Subcutaneous abdominal adipose tissue (tissue), 5 donors: ENCODE data around the gene TJP1.
"Not testable (repeated sequence)": the region's sequence is repeated elsewhere in the genome, so short reads cannot be mapped to it uniquely, and the experiment has no call there.

Experiments
- H3K27ac ChIP-seq: one replicate; pipeline ENCODE4 v1.7.0; 2013; ENCODE audit warnings: low read depth, mild to moderate bottlenecking, inconsistent platforms, low read length, moderate library complexity
- H3K27me3 ChIP-seq, 5 donors: one replicate each; pipeline ENCODE4 v1.7.0; 2013; ENCODE audit warnings: low read length in 5 of 5, inconsistent platforms in 1 of 5; ENCODE audit not compliant: control insufficient read depth in 5 of 5, insufficient read depth in 4 of 5
- H3K36me3 ChIP-seq, 5 donors: one replicate each; pipeline ENCODE4 v1.7.0; 2013; ENCODE audit warnings: low read length in 5 of 5; ENCODE audit not compliant: control insufficient read depth in 5 of 5, insufficient read depth in 5 of 5
- H3K4me1 ChIP-seq, 5 donors: one replicate each; pipeline ENCODE4 v1.7.0; 2013; ENCODE audit warnings: low read length in 5 of 5, mild to moderate bottlenecking in 3 of 5, moderate library complexity in 1 of 5; ENCODE audit not compliant: control insufficient read depth in 5 of 5, insufficient read depth in 5 of 5
- H3K4me3 ChIP-seq, 5 donors: one replicate each; pipeline ENCODE4 v1.7.0; 2013; ENCODE audit warnings: low read length in 5 of 5, low read depth in 1 of 5
- H3K9ac ChIP-seq, 5 donors: one replicate each; pipeline ENCODE4 v1.7.0; 2013; ENCODE audit warnings: low read length in 5 of 5, mild to moderate bottlenecking in 4 of 5, moderate library complexity in 3 of 5
- H3K9me3 ChIP-seq, 5 donors: one replicate each; pipeline ENCODE4 v1.7.0; 2013; ENCODE audit warnings: low read length in 5 of 5; ENCODE audit not compliant: control insufficient read depth in 5 of 5
- donor health status: healthy.
- donor health status: healthy.
- donor health status: healthy.
- donor health status: healthy.
- donor health status: healthy.

Gene TJP1

DNA sequence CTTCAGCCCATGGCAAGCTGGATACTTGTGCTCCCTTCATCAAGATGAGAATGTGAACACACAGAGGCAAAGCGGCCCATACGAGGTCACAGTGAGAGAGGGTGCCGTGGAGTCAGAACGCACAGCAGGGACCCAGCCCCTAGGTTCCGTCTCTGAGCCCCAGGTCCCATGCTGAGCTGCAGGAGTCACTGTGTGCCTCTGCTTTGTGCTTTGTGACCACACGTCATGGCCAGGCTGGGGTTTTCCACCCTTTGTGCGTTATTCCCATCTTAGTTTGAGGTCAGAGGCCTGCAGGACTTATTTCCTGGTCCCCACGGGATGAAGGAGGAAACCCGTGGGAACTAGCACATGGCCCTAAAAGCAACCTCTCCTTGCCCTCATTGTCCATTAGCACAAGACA is 140.3 kb downstream of the TJP1 start:
- H3K36me3 ChIP-seq = no peaks in the 10 kb centered on the region
- no peak overlapping the region for H3K9ac ChIP-seq
- no peak overlapping the region for H3K4me3 ChIP-seq

DNA sequence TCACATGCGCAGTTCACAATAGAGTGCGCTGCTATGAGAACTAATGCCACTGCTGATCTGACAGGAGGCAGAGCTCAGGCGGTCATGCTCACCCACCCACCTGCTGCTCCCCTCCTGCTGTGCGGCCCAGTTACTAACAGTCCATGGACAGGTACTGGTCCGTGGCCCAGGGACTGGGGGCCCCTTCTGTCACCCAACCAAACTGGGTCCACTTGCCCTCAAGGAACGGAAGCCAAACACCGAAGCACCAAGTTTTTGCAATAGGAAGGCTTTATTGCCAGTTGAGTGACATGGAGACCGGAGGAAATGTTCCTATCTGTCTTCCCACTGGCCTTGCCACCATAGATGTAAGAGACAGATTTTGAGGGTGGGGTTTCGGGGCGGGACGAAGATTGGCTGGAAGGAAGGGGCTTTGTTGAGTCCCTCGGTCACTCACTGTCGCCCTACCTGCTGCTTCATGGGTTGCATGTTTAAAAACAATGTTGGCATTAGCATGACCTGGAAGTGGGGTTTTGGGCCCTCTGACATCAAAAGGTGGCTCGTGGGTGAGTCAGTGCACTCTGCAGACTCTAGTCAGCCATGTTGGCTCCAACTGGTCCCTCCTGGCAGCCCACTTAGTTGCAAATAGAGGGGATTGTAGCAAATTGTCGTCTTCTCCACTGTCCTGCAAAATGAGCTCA is 141.0 kb downstream of the TJP1 start:
- peaks cover 5 to 14% (median 8%) of the 10 kb centered on the region in 5 donors for H3K27me3 ChIP-seq
- H3K9me3 ChIP-seq = no peaks in the 10 kb centered on the region
- no peak overlapping the region for H3K9ac ChIP-seq
- H3K36me3 ChIP-seq = no peaks in the 10 kb centered on the region
- H3K4me3 ChIP-seq = no peak overlapping the region
- H3K27ac ChIP-seq = no peak overlapping the region
- H3K4me1 ChIP-seq = no peaks in the 10 kb centered on the region

More for the DNA sequence above, 140.3 kb downstream of the TJP1 start:
- Histone ChIP-seq H3K27ac (no peak overlapping the region), H3K4me1 (no peaks in the 10 kb centered on the region), H3K27me3 (peaks cover 5 to 11% (median 5%) of the 10 kb centered on the region in 5 donors), H3K9me3 (no peaks in the 10 kb centered on the region)

DNA sequence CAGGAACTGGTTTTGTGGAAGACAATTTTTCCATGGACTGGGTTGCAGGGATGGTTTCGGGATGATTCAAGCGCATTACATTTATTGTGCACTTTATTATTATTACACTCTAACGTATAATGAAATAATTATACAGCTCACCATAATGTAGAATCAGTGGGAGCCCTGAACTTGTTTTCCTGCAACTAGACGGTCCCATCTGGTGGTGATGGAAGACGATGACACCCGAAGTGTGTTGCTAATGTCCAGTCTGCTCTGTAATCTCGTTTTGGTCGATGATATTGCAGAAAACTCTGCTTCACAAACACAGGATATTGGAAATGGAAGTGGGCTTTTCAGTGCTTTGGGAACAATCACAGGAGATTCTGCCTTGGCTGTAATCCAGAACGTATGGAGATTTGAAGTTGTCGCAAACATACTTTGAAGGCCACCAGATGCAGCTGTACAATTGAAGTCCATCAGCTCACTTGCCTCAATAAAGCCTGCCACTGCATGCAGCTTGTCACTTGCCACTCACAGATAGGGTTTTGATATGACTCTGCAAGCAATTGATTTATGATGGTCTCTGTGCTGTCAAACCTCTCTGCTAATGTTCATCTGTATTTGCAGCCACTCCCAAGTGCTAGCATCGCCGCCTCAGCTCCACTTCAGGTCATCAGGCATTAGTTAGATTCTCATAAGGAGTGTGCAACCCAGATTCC is 141.7 kb downstream of the TJP1 start:
- Histone ChIP-seq H3K27ac (no peak overlapping the region), H3K27me3 (peaks cover 4 to 14% (median 11%) of the 10 kb centered on the region in 5 donors)

DNA sequence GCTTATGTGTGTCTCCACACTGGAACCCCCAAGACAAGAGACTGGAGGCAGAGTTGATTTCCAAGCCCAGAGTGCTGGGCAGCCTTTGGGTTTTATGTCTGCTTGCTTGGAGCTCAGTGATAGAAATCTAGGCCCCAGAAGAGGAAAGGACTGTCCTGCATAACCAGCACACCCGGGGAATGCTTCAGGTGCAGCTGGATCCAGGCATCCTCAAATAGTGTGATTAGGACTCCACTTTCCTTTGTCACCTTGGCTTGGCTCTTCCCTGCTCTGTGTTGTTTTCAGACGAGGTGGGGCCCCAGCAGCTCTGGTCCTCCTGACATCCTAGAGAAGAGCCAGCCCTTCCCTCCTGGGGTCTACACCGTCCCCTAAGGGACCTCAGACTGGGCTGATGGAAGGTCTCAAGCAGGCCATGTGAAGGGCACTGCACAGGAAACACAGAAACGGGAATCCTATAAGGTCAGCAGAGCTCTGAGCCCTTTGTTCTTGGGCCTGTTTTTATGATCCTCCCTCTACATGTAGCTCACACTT is 143.7 kb downstream of the TJP1 start:
- H3K9ac ChIP-seq = no peak overlapping the region
- no peaks in the 10 kb centered on the region for H3K36me3 ChIP-seq
- peaks cover 8 to 14% (median 13%) of the 10 kb centered on the region in 5 donors for H3K27me3 ChIP-seq
- peaks cover 0 to 9% (median 8%) of the 10 kb centered on the region in 5 donors for H3K4me1 ChIP-seq
- no peaks in the 10 kb centered on the region for H3K9me3 ChIP-seq
- no peak overlapping the region for H3K4me3 ChIP-seq
- H3K27ac ChIP-seq = no peak overlapping the region

More for the DNA sequence above, 141.7 kb downstream of the TJP1 start:
- Histone ChIP-seq H3K9ac (no peak overlapping the region), H3K9me3 (no peaks in the 10 kb centered on the region), H3K36me3 (no peaks in the 10 kb centered on the region), H3K4me3 (no peak overlapping the region), H3K4me1 (peaks cover 0 to 2% (median 0%) of the 10 kb centered on the region in 5 donors)

DNA sequence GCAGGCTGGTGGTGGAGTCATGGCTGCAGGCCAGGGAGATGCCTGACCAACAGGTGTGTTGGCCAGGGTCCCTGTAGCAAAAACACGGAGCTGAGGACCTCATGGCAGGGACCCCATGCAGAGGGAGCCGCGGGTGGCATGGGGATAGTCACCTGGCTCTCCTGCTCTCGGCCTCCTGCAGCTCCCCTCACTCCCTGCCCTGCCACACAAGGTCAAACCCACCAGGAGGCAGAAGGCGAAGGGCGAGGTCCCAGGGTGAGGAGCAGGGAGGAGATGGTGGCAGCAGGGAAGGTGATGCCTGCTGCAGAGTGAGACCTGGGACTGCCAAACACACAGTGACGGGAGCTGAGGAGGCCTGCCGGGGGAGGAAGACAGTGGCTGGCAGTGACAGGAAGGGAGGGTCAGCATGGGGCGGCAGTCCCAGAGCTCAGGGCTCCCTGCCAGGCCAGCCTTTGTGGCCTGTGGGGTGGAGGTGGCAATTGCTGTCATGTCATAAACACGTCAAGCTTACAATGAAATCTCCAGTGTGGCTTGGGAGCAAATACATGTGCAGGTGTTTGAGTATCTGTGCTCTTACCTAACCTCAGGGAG is 144.3 kb downstream of the TJP1 start:
- Histone ChIP-seq H3K27me3 (peaks cover 8 to 14% (median 13%) of the 10 kb centered on the region in 5 donors), H3K4me3 (no peak overlapping the region), H3K9ac (no peak overlapping the region), H3K9me3 (no peaks in the 10 kb centered on the region), H3K27ac (no peak overlapping the region), H3K4me1 (peaks cover 0 to 9% (median 8%) of the 10 kb centered on the region in 5 donors), H3K36me3 (no peaks in the 10 kb centered on the region)

DNA sequence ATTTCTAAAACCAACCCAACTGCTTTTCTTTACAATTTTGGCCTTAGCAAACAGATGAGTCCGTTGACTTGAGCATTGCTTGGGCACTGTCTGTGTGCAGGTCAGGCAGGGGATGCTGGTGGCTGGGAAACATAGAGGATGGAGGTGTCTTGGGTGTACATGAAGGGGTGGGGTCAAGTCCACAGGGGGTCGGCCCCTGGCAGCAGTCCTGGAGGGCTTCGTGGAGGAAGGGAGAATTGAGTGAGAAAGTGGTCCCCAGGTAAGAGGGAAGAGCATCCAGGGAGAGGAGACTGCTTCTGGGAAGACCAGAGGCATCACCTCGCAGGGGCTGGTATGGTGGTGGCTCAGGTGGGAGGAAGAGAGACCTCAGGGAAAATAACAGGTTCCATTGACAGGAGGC is 144.8 kb downstream of the TJP1 start:
- no peak overlapping the region for H3K9ac ChIP-seq
- no peak overlapping the region for H3K4me3 ChIP-seq
- peaks cover 8 to 14% (median 13%) of the 10 kb centered on the region in 5 donors for H3K27me3 ChIP-seq
- H3K27ac ChIP-seq = no peak overlapping the region
- no peaks in the 10 kb centered on the region for H3K9me3 ChIP-seq
- H3K4me1 ChIP-seq = peaks cover 0 to 9% (median 8%) of the 10 kb centered on the region in 5 donors
- no peaks in the 10 kb centered on the region for H3K36me3 ChIP-seq

DNA sequence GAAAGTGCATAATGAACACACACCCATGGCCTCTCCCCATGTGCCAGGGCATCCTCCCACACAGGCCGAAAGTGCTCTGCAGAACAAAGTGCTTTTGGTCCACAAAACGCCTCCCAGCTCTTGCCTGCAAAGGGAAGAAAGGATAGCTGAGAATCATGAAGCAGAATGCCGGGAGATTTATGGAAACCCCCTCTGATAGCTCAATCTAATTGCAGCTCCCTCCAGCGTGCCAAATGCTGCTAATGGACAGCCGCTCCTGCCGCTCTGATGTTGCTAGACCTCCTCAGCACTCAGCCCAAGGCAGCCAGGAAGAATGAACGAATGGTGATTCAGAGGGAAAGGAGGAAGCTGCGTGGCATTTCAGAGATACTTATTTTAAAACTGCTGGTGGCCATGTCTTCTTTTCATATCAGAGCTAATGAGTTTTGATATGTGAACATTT is 145.3 kb downstream of the TJP1 start:
- no peak overlapping the region for H3K9ac ChIP-seq
- H3K4me1 ChIP-seq = peaks cover 0 to 9% (median 8%) of the 10 kb centered on the region in 5 donors
- H3K27me3 ChIP-seq = peaks cover 8 to 14% (median 13%) of the 10 kb centered on the region in 5 donors
- H3K27ac ChIP-seq = no peak overlapping the region
- no peaks in the 10 kb centered on the region for H3K36me3 ChIP-seq
- no peaks in the 10 kb centered on the region for H3K9me3 ChIP-seq
- no peak overlapping the region for H3K4me3 ChIP-seq

DNA sequence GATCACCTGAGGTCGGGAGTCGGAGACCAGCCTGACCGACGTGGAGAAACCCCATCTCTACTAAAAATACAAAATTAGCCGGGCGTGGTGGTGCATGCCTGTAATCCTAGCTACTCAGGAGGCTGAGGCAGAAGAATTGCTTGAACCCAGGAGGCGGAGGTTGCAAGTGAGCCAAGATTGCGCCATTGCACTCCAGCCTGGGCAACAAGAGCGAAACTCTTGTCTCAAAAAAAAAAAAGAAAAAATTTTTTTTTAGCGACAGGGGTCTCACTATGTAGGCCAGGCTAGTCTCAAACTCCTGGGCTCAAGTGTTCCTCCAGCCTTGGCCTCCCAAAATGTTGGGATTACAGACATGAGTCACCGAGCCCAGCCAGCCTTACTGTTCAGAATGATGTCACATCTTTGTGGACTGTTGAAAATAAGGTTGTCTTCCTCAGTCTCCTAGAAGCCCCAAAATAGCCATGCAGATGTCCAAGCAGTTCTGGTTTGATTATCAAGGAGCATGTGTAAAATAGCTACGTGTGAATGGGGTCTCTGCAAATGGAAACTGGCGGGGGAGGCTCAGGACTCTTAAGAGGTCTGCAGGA is 145.8 kb downstream of the TJP1 start:
- H3K9me3 ChIP-seq, H3K27ac ChIP-seq, H3K36me3 ChIP-seq, H3K9ac ChIP-seq, H3K4me1 ChIP-seq, H3K4me3 ChIP-seq: not testable (repeated sequence)
- peaks cover 8 to 14% (median 12%) of the 10 kb centered on the region in 5 donors for H3K27me3 ChIP-seq

DNA sequence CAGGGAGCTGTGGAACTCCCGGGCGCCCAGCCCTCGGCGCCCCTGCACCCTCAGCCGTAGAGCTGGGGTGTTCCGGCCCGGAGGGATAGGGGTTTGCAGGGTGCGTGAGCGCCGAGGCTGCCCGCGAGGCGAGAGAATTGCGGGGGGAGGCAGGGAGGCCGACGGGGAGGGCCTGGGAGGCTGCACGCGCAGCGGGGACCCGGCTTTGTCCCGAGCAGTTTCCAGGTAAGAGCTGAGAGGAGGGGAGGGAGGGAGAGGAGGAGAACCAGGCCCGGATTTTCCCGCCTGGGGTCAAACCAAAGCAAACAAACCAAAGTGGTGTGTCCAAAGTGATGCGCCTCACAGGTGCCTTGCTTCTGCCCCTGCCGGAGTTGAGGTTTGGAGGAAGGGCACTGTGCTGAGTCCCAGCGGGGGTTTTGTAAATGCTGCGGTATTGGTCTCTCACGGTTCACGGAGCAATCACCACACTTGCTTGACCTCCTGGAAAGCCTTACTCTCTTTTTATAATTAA is 146.4 kb downstream of the TJP1 start:
- H3K9ac ChIP-seq = no peak overlapping the region
- no peaks in the 10 kb centered on the region for H3K36me3 ChIP-seq
- H3K4me1 ChIP-seq = peaks cover 0 to 9% (median 8%) of the 10 kb centered on the region in 5 donors
- no peaks in the 10 kb centered on the region for H3K9me3 ChIP-seq
- H3K4me3 ChIP-seq = no peak overlapping the region
- H3K27me3 ChIP-seq = peaks cover 8 to 14% (median 11%) of the 10 kb centered on the region in 5 donors
- H3K27ac ChIP-seq = no peak overlapping the region
